Stimulated activated CD8-positive, alpha-beta memory T cell treated with anti-CD3 and anti-CD28 coated beads, Interleukin-2, amount 100 ng/mL, for 48 hours (primary cell): ENCODE measurements around the gene DYNLT2B.
A peak's percentile ranks its signal among the peaks of the same experiment; 100 is the strongest.
"Not testable (repeated sequence)": the region's sequence is repeated elsewhere in the genome, so short reads cannot be mapped to it uniquely, and the experiment has no call there.

Source experiments
- DNase-seq, 2 donors: peaks; one replicate each; pipeline ENCODE4 v3.0.0-alpha.2; 2020; ENCODE audit warnings: low read depth in 2 of 2

The DYNLT2B gene

GRCh38 chr3:196317687-196318467, at the start of gene DYNLT2B:
TSS of gene DYNLT2B (minus strand) at chr3:196318240. CDS start at chr3:196318152, 88 bp downstream.
- peak; percentile 79 to 82 for DNase-seq

GRCh38 chr3:196365736-196366135, 47.7 kb upstream of the DYNLT2B start:
- DNase-seq: no peak

- DNase-seq: no peak
These were observed 42.5 kb upstream of the DYNLT2B start for GRCh38 chr3:196360586-196360985.

- not testable (repeated sequence) for DNase-seq
These were observed 40.5 kb upstream of the DYNLT2B start for GRCh38 chr3:196358540-196358939.

GRCh38 chr3:196357905-196358304, 39.9 kb upstream of the DYNLT2B start:
- DNase-seq: no peak

- DNase-seq: no peak
These were observed 38.5 kb upstream of the DYNLT2B start for GRCh38 chr3:196356556-196356955.

GRCh38 chr3:196355668-196356067, 37.6 kb upstream of the DYNLT2B start:
- no peak for DNase-seq

GRCh38 chr3:196354132-196354531, 36.1 kb upstream of the DYNLT2B start:
- DNase-seq: no peak

- DNase-seq: no peak
These were observed 33.5 kb upstream of the DYNLT2B start for GRCh38 chr3:196351541-196351940.

GRCh38 chr3:196350067-196350466, 32.0 kb upstream of the DYNLT2B start:
- no peak for DNase-seq

- DNase-seq: no peak
These were observed 30.7 kb upstream of the DYNLT2B start for GRCh38 chr3:196348698-196349097.

GRCh38 chr3:196344663-196345062, 26.6 kb upstream of the DYNLT2B start:
- no peak for DNase-seq

GRCh38 chr3:196343917-196344316, 25.9 kb upstream of the DYNLT2B start:
- DNase-seq: not testable (repeated sequence)

- no peak for DNase-seq
These were observed 23.1 kb upstream of the DYNLT2B start for GRCh38 chr3:196341137-196341536.

GRCh38 chr3:196340466-196340865, 22.4 kb upstream of the DYNLT2B start:
- no peak for DNase-seq

- DNase-seq: no peak
These were observed 21.6 kb upstream of the DYNLT2B start for GRCh38 chr3:196339493-196340254.

GRCh38 chr3:196339044-196339443, 21.0 kb upstream of the DYNLT2B start:
- no peak for DNase-seq

GRCh38 chr3:196336319-196337145, 18.5 kb upstream of the DYNLT2B start:
- no peak for DNase-seq

- DNase-seq: no peak
These were observed 17.5 kb upstream of the DYNLT2B start for GRCh38 chr3:196335503-196335948.

GRCh38 chr3:196334982-196335381, 16.9 kb upstream of the DYNLT2B start:
- no peak for DNase-seq

GRCh38 chr3:196332168-196332567, 14.1 kb upstream of the DYNLT2B start:
- no peak for DNase-seq

- no peak for DNase-seq
These were observed 9.4 kb upstream of the DYNLT2B start for GRCh38 chr3:196327405-196327804.
